NCI-H345 (cell line): ENCODE results near the gene CAMK1G.

Source experiments
- DNase-seq: peaks from one replicate; lab custom pipeline; 2025; lab: John Stamatoyannopoulos, UW

CAMK1G gene

GRCh38 chr1:209641832-209642172 is 58.3 kb downstream of the CAMK1G start:
- DNase-seq, result no peak

GRCh38 chr1:209642816-209643215 is 59.3 kb downstream of the CAMK1G start:
- DNase-seq, result no peak

GRCh38 chr1:209643285-209644020 is 59.9 kb downstream of the CAMK1G start:
- DNase-seq, result no peak

GRCh38 chr1:209645574-209646452 is 62.3 kb downstream of the CAMK1G start:
- DNase-seq, result no peak

GRCh38 chr1:209646558-209646957 is 63.0 kb downstream of the CAMK1G start:
- DNase-seq, result no peak

- no peak for DNase-seq
These were observed 63.6 kb downstream of the CAMK1G start for GRCh38 chr1:209647156-209647555.

GRCh38 chr1:209648346-209648745 is 64.8 kb downstream of the CAMK1G start:
- DNase-seq, result no peak

- no peak for DNase-seq
These were observed 65.6 kb downstream of the CAMK1G start for GRCh38 chr1:209648931-209649776.

GRCh38 chr1:209650454-209650853 is 66.9 kb downstream of the CAMK1G start:
- DNase-seq, result no peak

- no peak for DNase-seq
These were observed 67.6 kb downstream of the CAMK1G start for GRCh38 chr1:209651138-209651587.

- DNase-seq, result no peak
These were observed 68.7 kb downstream of the CAMK1G start, which contains the start of gene LAMB3 for GRCh38 chr1:209652121-209652735. TSS of gene LAMB3 (minus strand) at chr1:209652425. CDS start at chr1:209650944, 1,481 bp downstream.

GRCh38 chr1:209652873-209653401 is 69.4 kb downstream of the CAMK1G start:
- peak; percentile 73 for DNase-seq

GRCh38 chr1:209653915-209654351 is 70.4 kb downstream of the CAMK1G start:
- DNase-seq, result no peak

GRCh38 chr1:209655411-209656231 is 72.1 kb downstream of the CAMK1G start:
- no peak for DNase-seq

GRCh38 chr1:209657140-209657879 is 73.8 kb downstream of the CAMK1G start:
- DNase-seq, result no peak

GRCh38 chr1:209657918-209658317 is 74.4 kb downstream of the CAMK1G start:
- DNase-seq, result no peak

GRCh38 chr1:209659909-209660308 is 76.4 kb downstream of the CAMK1G start:
- no peak for DNase-seq

- no peak for DNase-seq
These were observed 77.6 kb downstream of the CAMK1G start for GRCh38 chr1:209661071-209661470.

GRCh38 chr1:209662879-209663327 is 79.4 kb downstream of the CAMK1G start:
- no peak for DNase-seq
